ENCODE data around the gene WDR18.
"Not testable (repeated sequence)": the region's sequence is repeated elsewhere in the genome, so short reads cannot be mapped to it uniquely, and the experiment has no call there.

WDR18 gene

DNA sequence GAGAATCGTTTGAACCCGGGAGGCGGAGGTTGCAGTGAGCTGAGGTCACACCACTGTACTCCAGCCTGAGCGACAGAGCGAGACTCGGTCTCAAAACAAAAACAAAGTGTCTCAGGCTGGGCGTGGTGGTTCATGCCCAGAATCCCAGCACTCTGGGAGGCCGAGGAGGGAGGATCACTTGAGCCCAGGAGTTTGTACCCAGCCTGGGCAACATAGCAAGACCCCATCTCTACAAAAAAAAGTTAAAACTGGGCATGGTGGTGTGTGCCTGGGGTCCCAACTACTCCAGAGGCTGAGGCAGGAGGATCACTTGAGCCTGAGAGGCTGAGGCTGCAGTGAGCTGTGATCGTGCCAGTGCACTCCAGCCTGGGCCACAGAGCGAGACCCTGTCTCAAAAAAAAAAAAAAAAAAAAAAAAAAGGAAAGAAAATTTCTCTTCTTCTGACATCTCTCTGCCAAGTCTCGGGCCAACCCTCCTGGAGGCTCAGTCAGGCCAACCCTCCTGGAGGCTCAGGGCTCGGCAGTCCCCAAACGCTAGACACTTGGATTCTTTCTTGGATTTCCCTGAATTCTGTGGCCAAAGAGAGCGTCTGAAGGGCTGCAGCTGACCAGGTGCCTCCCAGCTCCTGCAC, 32.0 kb upstream of the WDR18 start:
- no peak for DNase-seq (ENCODE audit: low read depth)
- H3K9ac ChIP-seq (ENCODE audit: low read length), result no peak overlapping the region
- peaks cover 10% of the 10 kb centered on the region for H3K36me3 ChIP-seq (ENCODE audit: control insufficient read depth, insufficient read depth, low read length, severe bottlenecking)
- peaks cover 4% of the 10 kb centered on the region for H3K4me1 ChIP-seq (ENCODE audit: control insufficient read depth, insufficient read depth, low read length)
- H3K27me3 ChIP-seq (replicated peaks; ENCODE audit: control insufficient read depth, insufficient read depth, low read length), result no peaks in the 10 kb centered on the region
- no peak overlapping the region for H3K4me3 ChIP-seq (ENCODE audit: low read length)
- no peaks in the 10 kb centered on the region for H3K9me3 ChIP-seq (ENCODE audit: control insufficient read depth, low read length)

DNA sequence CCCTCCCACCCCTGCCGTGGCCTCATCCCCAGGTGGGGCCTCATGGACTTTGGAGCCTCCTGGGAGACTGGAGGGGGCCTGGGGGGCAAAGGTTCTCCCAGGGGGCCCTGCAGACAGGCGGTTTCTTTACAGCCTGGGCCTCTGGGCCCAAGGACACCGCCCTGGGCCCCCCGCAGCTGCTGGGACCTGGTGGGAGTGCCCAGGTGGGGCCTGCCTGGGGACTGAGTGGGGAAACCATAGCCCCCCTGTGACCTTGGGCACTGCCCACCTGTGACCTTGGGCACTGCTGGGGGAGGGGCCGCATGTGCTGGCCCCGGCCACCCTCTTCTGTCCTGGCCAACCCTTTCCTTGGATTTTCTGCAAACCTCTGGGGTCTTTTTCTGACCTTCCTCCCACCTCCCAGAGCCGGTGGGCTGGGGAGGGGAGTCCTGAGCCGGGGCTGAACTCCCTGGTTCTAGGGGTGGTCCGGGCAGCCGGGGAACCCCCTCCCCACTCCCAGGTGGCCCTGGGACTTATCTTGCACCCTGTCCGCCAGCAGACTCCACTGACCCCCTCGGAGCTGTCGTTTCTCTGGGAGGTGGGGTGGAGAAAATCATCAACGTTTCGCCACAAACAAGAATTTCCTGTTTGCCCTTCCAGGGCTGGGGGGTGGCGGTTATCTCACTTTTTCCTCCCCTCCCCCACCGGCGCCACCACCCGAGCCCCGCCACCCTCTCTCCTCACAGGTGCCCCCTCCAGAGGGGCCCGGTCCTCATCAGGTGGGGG, 31.3 kb upstream of the WDR18 start:
- peaks cover 5% of the 10 kb centered on the region for H3K36me3 ChIP-seq (ENCODE audit: control insufficient read depth, insufficient read depth, low read length, severe bottlenecking)
- no peaks in the 10 kb centered on the region for H3K27me3 ChIP-seq (replicated peaks; ENCODE audit: control insufficient read depth, insufficient read depth, low read length)
- peak overlapping the region; percentile 42 for H3K9ac ChIP-seq (ENCODE audit: low read length)
- peaks cover 4% of the 10 kb centered on the region for H3K4me1 ChIP-seq (ENCODE audit: control insufficient read depth, insufficient read depth, low read length)
- no peak for DNase-seq (ENCODE audit: low read depth)
- no peak overlapping the region for H3K4me3 ChIP-seq (ENCODE audit: low read length)
- no peaks in the 10 kb centered on the region for H3K9me3 ChIP-seq (ENCODE audit: control insufficient read depth, low read length)

DNA sequence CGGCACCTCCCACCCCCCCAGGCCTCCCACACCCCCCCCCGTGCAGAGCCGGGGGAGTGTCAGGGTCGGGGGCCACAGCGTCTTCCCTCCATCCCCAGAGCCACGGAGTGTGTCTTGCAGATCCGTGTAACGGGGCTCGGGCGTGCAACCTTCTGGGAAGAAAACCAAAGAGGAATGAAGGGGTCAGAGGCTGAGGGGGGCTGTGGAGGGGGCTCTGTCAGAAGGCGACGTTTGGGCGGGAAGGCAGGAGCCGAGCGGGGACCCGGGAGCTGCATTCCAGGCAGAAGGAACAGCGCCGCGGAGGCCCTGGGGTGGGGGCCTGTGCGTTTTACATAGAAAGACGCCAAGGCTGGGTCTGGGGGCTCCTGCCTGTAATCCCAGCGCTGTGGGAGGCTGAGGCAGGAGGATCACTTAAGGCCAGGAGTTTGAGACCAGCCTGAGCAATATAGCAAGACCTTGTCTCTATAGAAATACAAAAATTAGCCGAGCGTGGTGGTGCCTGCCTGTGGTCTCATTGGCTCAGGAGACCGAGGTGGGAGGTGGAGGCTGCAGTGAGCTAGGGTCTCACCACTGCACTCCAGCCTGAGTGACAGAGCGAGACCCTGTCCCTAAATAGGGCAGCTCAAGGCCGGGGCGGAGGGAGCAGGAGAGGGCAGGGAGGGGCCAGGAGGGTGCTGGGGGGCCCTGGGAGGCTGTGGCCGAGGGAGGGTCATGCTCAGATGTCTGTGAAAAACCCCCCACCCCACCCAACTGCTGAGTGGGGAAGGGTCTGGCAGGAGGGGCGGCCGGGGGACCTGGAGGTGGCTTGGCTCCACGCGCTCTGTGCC, 30.5 kb upstream of the WDR18 start:
- no peaks in the 10 kb centered on the region for H3K27me3 ChIP-seq (replicated peaks; ENCODE audit: control insufficient read depth, insufficient read depth, low read length)
- peaks cover 4% of the 10 kb centered on the region for H3K4me1 ChIP-seq (ENCODE audit: control insufficient read depth, insufficient read depth, low read length)
- DNase-seq (ENCODE audit: low read depth), result no peak
- H3K9ac ChIP-seq (ENCODE audit: low read length), result no peak overlapping the region
- H3K4me3 ChIP-seq (ENCODE audit: low read length), result no peak overlapping the region
- H3K36me3 ChIP-seq (ENCODE audit: control insufficient read depth, insufficient read depth, low read length, severe bottlenecking), result no peaks in the 10 kb centered on the region
- no peaks in the 10 kb centered on the region for H3K9me3 ChIP-seq (ENCODE audit: control insufficient read depth, low read length)

DNA sequence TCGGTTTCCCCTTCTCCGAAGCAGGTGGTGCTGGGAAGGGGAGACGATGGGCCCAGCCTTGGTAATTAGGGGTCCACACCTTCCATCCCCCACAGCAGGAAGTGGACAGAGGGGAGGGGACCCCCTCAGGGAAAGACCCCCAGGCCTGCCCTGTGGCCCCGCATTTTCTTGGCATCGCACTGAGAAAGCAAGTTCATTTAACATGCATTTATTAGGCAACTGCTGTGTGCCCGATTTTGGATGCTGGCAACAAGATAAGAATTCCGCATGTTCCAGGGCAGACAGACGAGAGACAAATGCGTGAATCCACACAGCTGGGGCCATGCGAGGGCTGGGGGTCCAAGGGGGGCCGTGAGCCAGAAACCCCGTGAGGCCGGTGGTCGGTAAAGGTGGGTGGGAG, 29.9 kb upstream of the WDR18 start:
- H3K9ac ChIP-seq (ENCODE audit: low read length), result no peak overlapping the region
- no peaks in the 10 kb centered on the region for H3K9me3 ChIP-seq (ENCODE audit: control insufficient read depth, low read length)
- H3K4me1 ChIP-seq (ENCODE audit: control insufficient read depth, insufficient read depth, low read length), result peaks cover 4% of the 10 kb centered on the region
- H3K4me3 ChIP-seq (ENCODE audit: low read length), result no peak overlapping the region
- no peaks in the 10 kb centered on the region for H3K27me3 ChIP-seq (replicated peaks; ENCODE audit: control insufficient read depth, insufficient read depth, low read length)
- no peak for DNase-seq (ENCODE audit: low read depth)
- no peaks in the 10 kb centered on the region for H3K36me3 ChIP-seq (ENCODE audit: control insufficient read depth, insufficient read depth, low read length, severe bottlenecking)

DNA sequence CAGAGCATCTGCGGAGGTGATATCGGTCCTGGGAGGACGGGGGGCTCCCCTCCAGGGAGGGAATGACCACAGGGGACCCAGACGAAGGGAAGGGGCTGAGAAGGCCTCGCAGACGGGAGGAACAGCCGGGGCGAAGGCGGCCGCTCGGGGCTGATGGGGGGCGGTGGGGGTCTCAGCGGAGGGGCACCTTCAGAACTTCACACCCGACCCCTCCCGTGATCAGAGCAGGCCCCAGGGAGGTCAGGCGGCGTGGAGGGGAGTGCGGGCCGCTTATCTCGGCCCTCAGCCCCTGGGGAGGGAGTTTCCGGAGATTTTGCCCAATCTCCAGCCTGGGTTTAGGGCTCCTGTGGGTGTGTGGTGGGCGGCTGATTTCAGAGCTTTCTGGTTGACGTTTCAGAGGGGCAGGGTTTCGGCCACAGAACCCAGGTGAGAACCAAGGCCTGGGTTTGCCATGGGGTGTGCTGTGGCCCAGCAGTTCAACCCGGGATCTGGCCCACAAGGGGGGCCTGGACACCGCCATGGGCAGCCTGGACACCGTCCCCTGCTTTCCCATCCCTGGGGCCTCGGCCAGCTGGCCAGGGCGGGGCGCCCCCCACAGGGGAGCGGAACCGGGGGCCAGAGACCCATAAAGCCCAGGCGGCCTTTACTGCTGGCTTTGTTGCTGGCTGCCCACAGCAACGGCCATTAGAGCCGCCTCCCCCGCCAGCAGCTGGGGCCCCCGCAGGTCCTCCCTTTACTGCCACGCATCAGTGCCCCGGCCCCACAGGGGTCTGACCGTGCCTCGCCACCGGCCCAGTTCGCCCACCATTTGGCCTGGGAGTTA, 29.3 kb upstream of the WDR18 start:
- H3K36me3 ChIP-seq (ENCODE audit: control insufficient read depth, insufficient read depth, low read length, severe bottlenecking), result peaks cover 6% of the 10 kb centered on the region
- H3K4me1 ChIP-seq (ENCODE audit: control insufficient read depth, insufficient read depth, low read length), result peaks cover 4% of the 10 kb centered on the region
- DNase-seq (ENCODE audit: low read depth), result no peak

DNA sequence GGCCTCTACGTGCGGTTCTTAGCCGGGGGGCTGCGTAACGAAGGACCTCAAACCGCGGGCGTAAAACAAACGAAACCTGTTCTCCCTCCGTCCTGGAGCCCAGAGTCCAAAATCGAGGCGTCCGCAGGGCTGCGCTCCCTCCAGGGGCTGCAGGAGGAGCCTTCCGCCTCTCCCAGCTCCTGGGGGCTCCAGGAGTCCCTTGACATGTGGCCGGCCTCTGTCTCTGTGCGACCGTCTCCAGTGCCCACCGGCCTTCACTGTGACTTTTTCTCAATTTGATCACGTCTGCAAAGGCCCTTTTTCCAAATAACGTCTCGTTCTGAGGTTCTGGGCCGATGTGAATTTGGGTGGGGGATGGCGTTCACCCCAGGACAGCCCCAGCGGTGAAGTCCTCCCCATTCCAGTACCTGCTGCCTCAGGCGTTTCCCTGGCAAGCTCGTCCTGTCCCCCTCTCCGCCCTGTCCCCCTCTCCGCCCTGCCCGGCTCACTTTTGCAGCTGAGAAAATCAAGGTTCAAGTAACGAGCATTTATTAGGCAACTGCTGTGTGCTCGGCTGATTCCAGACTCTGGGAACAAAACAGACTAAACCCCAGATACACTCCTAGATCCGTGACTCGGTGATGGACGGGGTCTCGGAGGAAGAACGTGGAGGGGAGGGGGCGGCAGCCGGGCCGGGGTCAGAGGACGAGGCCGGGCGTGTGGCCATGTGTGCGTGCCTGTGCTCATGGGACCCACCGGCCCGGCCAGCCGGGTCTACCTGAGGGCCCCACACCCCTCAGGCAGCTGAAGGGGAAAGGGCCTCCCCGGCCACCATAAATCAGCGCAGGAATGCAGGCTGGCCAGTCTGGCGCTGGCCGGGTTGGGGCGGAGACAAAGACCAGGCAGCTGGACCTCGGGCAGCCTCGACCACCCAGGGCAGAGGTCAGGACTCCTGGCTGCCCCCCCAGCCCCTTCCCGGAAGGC, 28.1 kb upstream of the WDR18 start:
- no peaks in the 10 kb centered on the region for H3K27me3 ChIP-seq (replicated peaks; ENCODE audit: control insufficient read depth, insufficient read depth, low read length)
- H3K4me3 ChIP-seq (ENCODE audit: low read length), result no peak overlapping the region
- H3K36me3 ChIP-seq (ENCODE audit: control insufficient read depth, insufficient read depth, low read length, severe bottlenecking), result peaks cover 16% of the 10 kb centered on the region
- H3K9me3 ChIP-seq (ENCODE audit: control insufficient read depth, low read length), result no peaks in the 10 kb centered on the region
- DNase-seq (ENCODE audit: low read depth), result no peak
- H3K9ac ChIP-seq (ENCODE audit: low read length), result no peak overlapping the region
- H3K4me1 ChIP-seq (ENCODE audit: control insufficient read depth, insufficient read depth, low read length), result peaks cover 4% of the 10 kb centered on the region

More for the DNA sequence above, 29.3 kb upstream of the WDR18 start:
- Histone ChIP-seq H3K9ac (ENCODE audit: low read length) (no peak overlapping the region), H3K27me3 (replicated peaks; ENCODE audit: control insufficient read depth, insufficient read depth, low read length) (no peaks in the 10 kb centered on the region), H3K4me3 (ENCODE audit: low read length) (no peak overlapping the region), H3K9me3 (ENCODE audit: control insufficient read depth, low read length) (no peaks in the 10 kb centered on the region)

DNA sequence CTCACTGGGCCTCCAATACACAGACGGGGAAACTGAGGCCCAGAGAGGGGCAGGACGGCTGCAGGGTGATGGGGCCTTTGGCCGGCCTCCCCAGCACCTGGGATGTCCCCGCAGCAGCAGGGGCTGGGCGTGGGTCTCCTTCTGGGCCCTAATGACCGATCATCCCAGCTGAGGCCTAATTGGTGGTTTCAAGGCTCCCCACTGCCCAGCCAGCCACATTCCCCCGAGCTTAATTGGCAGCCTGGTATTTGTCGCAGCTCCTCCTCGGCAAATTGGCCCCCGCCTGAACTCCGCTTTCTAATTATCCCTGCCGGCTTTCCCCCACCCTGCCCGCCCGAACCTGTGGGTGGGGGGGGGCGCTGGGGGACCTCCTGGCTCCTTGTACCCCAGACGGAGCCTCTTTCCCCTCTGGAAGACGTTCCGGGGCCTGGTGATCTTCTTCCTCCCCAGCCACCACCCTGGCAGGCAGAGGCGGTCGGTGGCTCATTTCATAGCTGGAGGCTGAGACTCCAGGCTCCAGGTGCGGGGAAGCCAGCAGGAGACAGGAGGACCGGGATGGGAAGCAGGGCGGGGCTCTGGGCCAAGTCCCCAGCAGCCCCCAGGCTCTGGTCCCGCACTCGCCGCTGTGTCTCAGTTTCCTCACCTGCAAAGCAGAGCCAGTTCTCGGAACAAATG, 27.2 kb upstream of the WDR18 start:
- Histone ChIP-seq H3K36me3 (ENCODE audit: control insufficient read depth, insufficient read depth, low read length, severe bottlenecking) (peaks cover 21% of the 10 kb centered on the region), H3K9ac (ENCODE audit: low read length) (no peak overlapping the region), H3K27me3 (replicated peaks; ENCODE audit: control insufficient read depth, insufficient read depth, low read length) (no peaks in the 10 kb centered on the region), H3K4me3 (ENCODE audit: low read length) (no peak overlapping the region), H3K9me3 (ENCODE audit: control insufficient read depth, low read length) (no peaks in the 10 kb centered on the region), H3K4me1 (ENCODE audit: control insufficient read depth, insufficient read depth, low read length) (peaks cover 4% of the 10 kb centered on the region)
- DNase-seq (ENCODE audit: low read depth), result peak; percentile 63

DNA sequence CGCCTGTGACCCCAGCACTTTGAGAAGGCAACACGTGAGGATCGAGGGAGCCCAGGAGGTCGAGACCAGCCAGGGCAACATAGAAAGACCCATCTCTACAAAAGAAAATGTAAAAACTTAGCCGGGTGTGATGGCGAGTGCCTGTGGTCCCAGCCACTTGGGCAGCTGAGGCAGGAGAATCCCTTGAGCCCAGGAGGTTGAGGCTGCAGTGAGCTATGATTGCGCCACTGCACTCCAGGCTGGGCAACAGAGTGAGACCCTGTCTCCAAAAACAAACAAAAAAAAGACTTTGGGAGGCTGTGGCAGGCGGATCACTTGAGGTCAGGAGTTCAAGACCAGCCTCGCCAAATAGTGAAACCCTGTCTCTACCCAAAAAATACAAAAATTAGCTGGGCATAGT, 26.6 kb upstream of the WDR18 start:
- DNase-seq (ENCODE audit: low read depth); H3K9me3 ChIP-seq (ENCODE audit: control insufficient read depth, low read length); H3K4me3 ChIP-seq (ENCODE audit: low read length); H3K4me1 ChIP-seq (ENCODE audit: control insufficient read depth, insufficient read depth, low read length); H3K27me3 ChIP-seq (replicated peaks; ENCODE audit: control insufficient read depth, insufficient read depth, low read length); H3K9ac ChIP-seq (ENCODE audit: low read length): not testable (repeated sequence)
- peaks cover 23% of the 10 kb centered on the region for H3K36me3 ChIP-seq (ENCODE audit: control insufficient read depth, insufficient read depth, low read length, severe bottlenecking)

DNA sequence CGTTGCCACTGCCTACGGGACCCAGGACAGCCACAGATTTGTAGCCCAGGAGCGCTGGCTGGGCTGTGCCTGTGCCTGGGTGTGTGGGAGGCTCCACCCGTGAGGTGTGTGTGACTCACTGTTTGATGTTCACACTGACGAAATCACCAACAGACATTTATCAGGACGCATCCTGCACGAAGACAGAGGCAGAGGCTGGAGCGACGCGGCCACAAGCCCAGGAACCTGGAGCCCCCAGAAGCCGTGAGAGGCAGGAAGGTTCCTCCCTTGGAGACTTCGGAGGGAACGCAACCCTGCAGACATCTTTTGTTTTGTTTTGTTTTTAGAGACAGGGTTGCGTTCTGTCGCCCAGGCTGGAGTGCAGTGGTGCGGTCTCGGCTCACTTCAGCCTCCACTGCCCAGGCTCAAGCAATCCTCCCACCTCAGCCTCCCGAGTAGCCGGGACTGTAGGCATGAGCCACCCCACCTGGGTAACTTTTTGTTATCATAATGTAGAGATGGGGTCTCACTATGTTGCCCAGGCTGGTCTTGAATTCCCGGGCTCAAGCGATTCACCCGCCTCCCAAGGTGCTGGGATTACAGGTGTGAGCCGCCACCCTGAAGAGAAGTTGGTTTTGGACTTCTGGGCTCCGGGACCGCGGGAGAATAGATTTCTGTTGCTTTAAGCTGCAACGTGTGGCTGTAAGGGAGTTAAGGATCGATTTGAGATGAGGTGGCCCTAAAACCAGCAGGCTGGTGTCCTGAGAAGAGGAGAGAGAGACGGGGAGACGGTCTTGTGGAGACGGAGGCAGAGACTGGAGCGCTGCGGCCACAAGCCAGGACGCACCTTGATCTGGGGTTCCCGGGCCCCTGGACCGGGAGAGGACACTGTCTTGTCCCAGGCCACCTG, 24.9 kb upstream of the WDR18 start:
- H3K9me3 ChIP-seq (ENCODE audit: control insufficient read depth, low read length), result no peaks in the 10 kb centered on the region
- DNase-seq (ENCODE audit: low read depth), result no peak
- peaks cover 33% of the 10 kb centered on the region for H3K36me3 ChIP-seq (ENCODE audit: control insufficient read depth, insufficient read depth, low read length, severe bottlenecking)
- no peaks in the 10 kb centered on the region for H3K4me1 ChIP-seq (ENCODE audit: control insufficient read depth, insufficient read depth, low read length)
- H3K4me3 ChIP-seq (ENCODE audit: low read length), result no peak overlapping the region
- no peaks in the 10 kb centered on the region for H3K27me3 ChIP-seq (replicated peaks; ENCODE audit: control insufficient read depth, insufficient read depth, low read length)
- H3K9ac ChIP-seq (ENCODE audit: low read length), result no peak overlapping the region
